HEK293 (cell line): ENCODE data around the gene RNF40.

Experiments used
- CTCF ChIA-PET: fragments of 350-600 bp; formaldehyde crosslinking; extraction: SDS; loops from one replicate; lab custom pipeline; 2021; ENCODE audit warnings: antibody characterized with exemption; lab: Yijun Ruan, JAX
- POLR2A ChIA-PET: fragments of 300-600 bp; formaldehyde crosslinking; extraction: SDS; loops from one replicate; lab custom pipeline; 2020; ENCODE audit warnings: antibody characterized with exemption, inconsistent platforms; lab: Yijun Ruan, JAX
- H3K27ac ChIP-seq: fragments of 200-500 bp; sonication (Bioruptor generic); 2 replicates; pipeline ENCODE4 v1.5.1; 2014; ENCODE audit warnings: low read depth, low read length, control low read depth, inconsistent platforms; ENCODE audit errors: extremely low read depth
- H3K36me3 ChIP-seq, 2 experiments: fragments of 200-500 bp in 1 of 2; sonication (Bioruptor generic) in 1 of 2; 1 replicate in 1 of 2; 2 replicates in 1 of 2; pipeline ENCODE4 v1.5.1; 2014 to 2017; ENCODE audit warnings: inconsistent platforms in 2 of 2, low read length in 2 of 2; ENCODE audit not compliant: control insufficient read depth in 2 of 2, insufficient read depth in 1 of 2
- H3K4me1 ChIP-seq: fragments of 200-500 bp; sonication (Bioruptor generic); 2 replicates; pipeline ENCODE4 v1.5.1; 2014; ENCODE audit warnings: mild to moderate bottlenecking, low read length, inconsistent platforms; ENCODE audit not compliant: control insufficient read depth, insufficient read depth
- H3K4me3 ChIP-seq: 2 replicates; pipeline ENCODE4 v1.5.1; 2011; ENCODE audit warnings: low read depth, mild to moderate bottlenecking, control low read depth, low read length, moderate library complexity
- H3K9me3 ChIP-seq: fragments of 200-500 bp; sonication (Bioruptor generic); 2 replicates; pipeline ENCODE4 v1.5.1; 2014; ENCODE audit warnings: low read depth, low read length, inconsistent platforms; ENCODE audit not compliant: control insufficient read depth, insufficient read depth
- FEZF1 ChIP-seq: fragments of 450-650 bp; formaldehyde crosslinking; IDR thresholded peaks from 2 replicates; pipeline ENCODE4 v1.5.1; 2016; ENCODE audit warnings: missing biosample characterization, missing genetic modification characterization
- GLIS2 ChIP-seq: fragments of 450-650 bp; formaldehyde crosslinking; IDR thresholded peaks from 2 replicates; pipeline ENCODE4 v1.5.1; 2016; ENCODE audit warnings: missing biosample characterization, missing genetic modification characterization
- HOXD13 ChIP-seq: sonication (generic); formaldehyde crosslinking; IDR thresholded peaks from 2 replicates; pipeline ENCODE4 v1.8.0; 2022; ENCODE audit warnings: missing genetic modification reagents, borderline replicate concordance
- KLF9 ChIP-seq: fragments of 450-650 bp; formaldehyde crosslinking; IDR thresholded peaks from 2 replicates; pipeline ENCODE4 v1.5.1; 2016; ENCODE audit warnings: missing biosample characterization, missing genetic modification characterization, low read depth
- PATZ1 ChIP-seq: fragments of 450-650 bp; formaldehyde crosslinking; IDR thresholded peaks from 2 replicates; pipeline ENCODE4 v1.5.1; 2016; ENCODE audit warnings: missing biosample characterization, missing genetic modification characterization
- PBX3 ChIP-seq: sonication (generic); formaldehyde crosslinking; IDR thresholded peaks from 2 replicates; pipeline ENCODE4 v1.8.1; 2022; ENCODE audit warnings: mild to moderate bottlenecking, moderate library complexity, missing genetic modification reagents
- PRDM10 ChIP-seq: fragments of 450-650 bp; formaldehyde crosslinking; IDR thresholded peaks from 2 replicates; pipeline ENCODE4 v1.5.1; 2016; ENCODE audit warnings: missing biosample characterization, missing genetic modification characterization
- ZBTB20 ChIP-seq: fragments of 450-650 bp; formaldehyde crosslinking; IDR thresholded peaks from 2 replicates; pipeline ENCODE4 v1.5.1; 2016; ENCODE audit warnings: missing biosample characterization, missing genetic modification characterization
- ZFP37 ChIP-seq: fragments of 450-650 bp; formaldehyde crosslinking; IDR thresholded peaks from 2 replicates; pipeline ENCODE4 v1.5.1; 2016; ENCODE audit warnings: missing biosample characterization, missing genetic modification characterization
- ZFP41 ChIP-seq: fragments of 450-650 bp; formaldehyde crosslinking; IDR thresholded peaks from 2 replicates; pipeline ENCODE4 v1.5.1; 2016; ENCODE audit warnings: missing biosample characterization, missing genetic modification characterization, borderline replicate concordance
- ZNF138 ChIP-seq: fragments of 450-650 bp; formaldehyde crosslinking; IDR thresholded peaks from 2 replicates; pipeline ENCODE4 v1.5.1; 2016; ENCODE audit warnings: missing biosample characterization, missing genetic modification characterization, borderline replicate concordance
- ZNF146 ChIP-seq: fragments of 450-650 bp; formaldehyde crosslinking; IDR thresholded peaks from 2 replicates; pipeline ENCODE4 v1.5.1; 2016; ENCODE audit warnings: missing biosample characterization, missing genetic modification characterization
- ZNF2 ChIP-seq: fragments of 450-650 bp; formaldehyde crosslinking; IDR thresholded peaks from 2 replicates; pipeline ENCODE4 v1.5.1; 2016; ENCODE audit warnings: missing biosample characterization, missing genetic modification characterization
- ZNF23 ChIP-seq: fragments of 450-650 bp; formaldehyde crosslinking; IDR thresholded peaks from 2 replicates; pipeline ENCODE4 v1.5.1; 2016; ENCODE audit warnings: missing biosample characterization, missing genetic modification characterization, borderline replicate concordance
- ZNF341 ChIP-seq: fragments of 450-650 bp; formaldehyde crosslinking; IDR thresholded peaks from 2 replicates; pipeline ENCODE4; 2016; ENCODE audit warnings: low read depth, missing biosample characterization, missing genetic modification characterization
- ZNF416 ChIP-seq: fragments of 450-650 bp; formaldehyde crosslinking; IDR thresholded peaks from 2 replicates; pipeline ENCODE4 v1.5.1; 2016; ENCODE audit warnings: missing biosample characterization, missing genetic modification characterization
- ZNF560 ChIP-seq: fragments of 450-650 bp; formaldehyde crosslinking; IDR thresholded peaks from 2 replicates; pipeline ENCODE4 v1.5.1; 2017; ENCODE audit warnings: missing biosample characterization, missing genetic modification characterization, borderline replicate concordance
- ZNF610 ChIP-seq: fragments of 450-650 bp; formaldehyde crosslinking; IDR thresholded peaks from 2 replicates; pipeline ENCODE4 v1.5.1; 2016; ENCODE audit warnings: missing biosample characterization, missing genetic modification characterization, borderline replicate concordance
- ZNF654 ChIP-seq: fragments of 450-650 bp; formaldehyde crosslinking; IDR thresholded peaks from 2 replicates; pipeline ENCODE4 v1.5.1; 2016; ENCODE audit warnings: low read depth, missing biosample characterization, missing genetic modification characterization
- TF ChIP-seq, protein P1 (sequence below): fragments of 450-650 bp; formaldehyde crosslinking; IDR thresholded peaks from 2 replicates; pipeline ENCODE4 v1.5.1; 2017; ENCODE audit warnings: missing biosample characterization, mild to moderate bottlenecking, missing genetic modification characterization, moderate library complexity

Gene RNF40

DNA sequence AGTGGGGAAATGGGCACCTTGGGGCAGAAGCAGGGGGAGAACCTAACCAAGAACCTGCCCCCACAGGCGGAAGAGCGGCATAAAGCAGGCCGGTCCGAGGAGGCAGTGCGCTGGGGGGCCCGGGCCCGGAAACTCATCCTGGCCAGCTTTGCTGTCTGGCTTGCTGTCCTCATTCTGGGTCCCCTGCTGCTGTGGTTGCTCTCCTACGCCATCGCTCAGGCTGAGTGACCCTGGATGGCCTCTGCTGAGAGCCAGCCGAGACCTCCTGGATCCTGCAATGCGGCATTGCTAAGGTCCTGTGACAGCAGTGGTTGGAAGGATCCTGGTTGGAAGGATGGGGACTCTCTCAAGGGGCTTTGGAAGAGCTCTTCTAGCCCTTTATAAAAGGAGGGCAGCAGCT is 18.4 kb upstream of the RNF40 start (continued):
- TF ChIP-seq ZNF610, result no peak
- TF ChIP-seq HOXD13 (CRISPR knock-in tag), result no peak
- TF ChIP-seq, protein P1, sequence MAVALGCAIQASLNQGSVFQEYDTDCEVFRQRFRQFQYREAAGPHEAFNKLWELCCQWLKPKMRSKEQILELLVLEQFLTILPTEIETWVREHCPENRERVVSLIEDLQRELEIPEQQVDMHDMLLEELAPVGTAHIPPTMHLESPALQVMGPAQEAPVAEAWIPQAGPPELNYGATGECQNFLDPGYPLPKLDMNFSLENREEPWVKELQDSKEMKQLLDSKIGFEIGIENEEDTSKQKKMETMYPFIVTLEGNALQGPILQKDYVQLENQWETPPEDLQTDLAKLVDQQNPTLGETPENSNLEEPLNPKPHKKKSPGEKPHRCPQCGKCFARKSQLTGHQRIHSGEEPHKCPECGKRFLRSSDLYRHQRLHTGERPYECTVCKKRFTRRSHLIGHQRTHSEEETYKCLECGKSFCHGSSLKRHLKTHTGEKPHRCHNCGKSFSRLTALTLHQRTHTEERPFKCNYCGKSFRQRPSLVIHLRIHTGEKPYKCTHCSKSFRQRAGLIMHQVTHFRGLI, result no peak
- TF ChIP-seq PRDM10 (tag by site-specific recombination), result no peak
- no peak for TF ChIP-seq ZNF341 (tag by site-specific recombination)
- no peak for TF ChIP-seq PBX3
- no peak for TF ChIP-seq ZNF560 (tag by site-specific recombination)
- no peak for TF ChIP-seq GLIS2 (tag by site-specific recombination)
- no peak for TF ChIP-seq ZNF138 (tag by site-specific recombination)

DNA sequence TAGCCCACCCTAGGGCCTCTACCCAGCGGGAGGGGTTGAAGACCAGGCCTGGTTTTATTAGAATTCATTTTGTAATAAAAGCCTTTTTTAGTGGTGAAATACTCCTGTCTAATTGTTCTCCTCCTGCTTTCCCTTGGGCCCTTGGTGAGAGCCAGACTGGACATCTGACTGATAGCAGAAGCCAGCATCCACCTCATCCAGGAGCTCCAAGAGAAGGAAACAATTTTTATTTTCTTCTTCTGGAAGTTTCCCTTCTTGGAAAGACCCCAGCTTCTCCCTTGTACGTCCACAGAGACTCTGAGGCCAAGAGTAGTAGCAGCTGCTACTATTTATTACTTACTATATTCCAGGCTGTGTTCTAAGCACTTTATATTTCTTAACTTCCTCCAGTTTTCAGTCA is 17.9 kb upstream of the RNF40 start:
- Histone ChIP-seq H3K36me3 (peaks cover 13 to 57% of the 10 kb centered on the region in 2 experiments), H3K4me1 (peaks cover 3% of the 10 kb centered on the region; the same call in 1 of the 2 replicates), H3K27ac (no peak overlapping the region)
- CTCF ChIA-PET, result interaction anchor here (0.8 kb wide), 1 partner anchor 69 kb away, joined by 3 read pairs; no protein-coding TSS in a partner anchor
- TF ChIP-seq ZFP41 (tag by site-specific recombination) (no peak), ZNF23 (tag by site-specific recombination) (no peak)
- TF ChIP-seq, protein P1, result no peak
- TF ChIP-seq, all 188 proteins: peak for 0
- H3K9me3 ChIP-seq, result no peaks in the 10 kb centered on the region
- no peak overlapping the region for H3K4me3 ChIP-seq
- POLR2A ChIA-PET, result no interaction called here

GRCh38 chr16:30745082-30745481 is 17.0 kb upstream of the RNF40 start:
- Histone ChIP-seq H3K36me3 (peaks cover 13 to 57% of the 10 kb centered on the region in 2 experiments), H3K27ac (no peak overlapping the region), H3K9me3 (no peaks in the 10 kb centered on the region), H3K4me3 (no peak overlapping the region), H3K4me1 (peaks cover 3% of the 10 kb centered on the region; the same call in 1 of the 2 replicates)
- POLR2A ChIA-PET, result no interaction called here
- TF ChIP-seq ZBTB20 (tag by site-specific recombination) (no peak), FEZF1 (tag by site-specific recombination) (no peak), KLF9 (no peak), ZNF2 (tag by site-specific recombination) (no peak), ZFP37 (tag by site-specific recombination) (no peak), ZNF146 (tag by site-specific recombination) (peak; percentile 91), PATZ1 (tag by site-specific recombination) (no peak), ZNF416 (no peak), ZNF654 (no peak)
- CTCF ChIA-PET, result no interaction called here
